Muscle of leg (tissue), 16 donors: ENCODE data around the gene KPNA3. TPM values are rescaled to one million over a fixed set of nuclear protein-coding genes. Genes with fewer than 3 reads are reported as not detected.
A peak's percentile ranks its signal among the peaks of the same experiment; 100 is the strongest.

Experiments
- DNase-seq: peaks from one replicate; pipeline ENCODE4 v3.0.0; 2013
- H3K27ac ChIP-seq: one replicate; pipeline ENCODE4 v1.5.1; 2013; ENCODE audit warnings: mild to moderate bottlenecking, low read length, control low read depth
- H3K27me3 ChIP-seq: one replicate; pipeline ENCODE4 v1.6.1; 2013; ENCODE audit warnings: low read length; ENCODE audit not compliant: control insufficient read depth, insufficient read depth
- H3K36me3 ChIP-seq: one replicate; pipeline ENCODE4 v1.6.1; 2013; ENCODE audit warnings: low read length; ENCODE audit not compliant: control insufficient read depth, insufficient read depth
- H3K4me1 ChIP-seq: one replicate; pipeline ENCODE4 v1.6.1; 2013; ENCODE audit warnings: low read length; ENCODE audit not compliant: control insufficient read depth, insufficient read depth
- H3K4me3 ChIP-seq: one replicate; pipeline ENCODE4 v1.5.1; 2013; ENCODE audit warnings: low read length, control low read depth
- H3K9me3 ChIP-seq: replicated peaks from 2 replicates; pipeline ENCODE4 v1.6.1; 2013; ENCODE audit warnings: low read depth, low read length; ENCODE audit not compliant: control insufficient read depth
- WGBS: methylation state at CpG from one replicate; pipeline ENCODE4 v1.1.5; 2013; ENCODE audit warnings: missing lambda C conversion rate; ENCODE audit not compliant: insufficient coverage; 5-methylcytosine and 5-hydroxymethylcytosine counted together
- long read RNA-seq, 11 donors: transcript quantifications; one replicate each; lab custom pipeline, GENCODE V29; 2026
- polyA plus RNA-seq, 8 donors: library from polyadenylated mRNA; unstranded; fragments of 120-200 nt; gene quantifications; one replicate each; pipeline versions ENCODE4 v1.2.1 to v1.2.3, GENCODE V29; 2013; ENCODE audit warnings: inconsistent platforms in 1 of 8, low replicate concordance in 1 of 8; ENCODE audit not compliant: insufficient read length in 8 of 8, insufficient read depth in 1 of 8
- total RNA-seq: library from RNA; stranded (reverse); fragments of 120-200 nt; gene quantifications from one replicate; pipeline ENCODE4 v1.2.4, GENCODE V29; 2013

Gene KPNA3
- total RNA-seq = 24.0 TPM
- polyA plus RNA-seq = 10 to 100 TPM; 26.3 to 35.8 (median 34.0) TPM
- long read RNA-seq, donor 1, full-length matches to known transcripts = 2 of 2 reads
- long read RNA-seq, donor 1, partial matches to known transcripts = 0 of 2 reads
- long read RNA-seq, donor 1, other reads (novel, unspliced or antisense) = 0 of 2 reads
- long read RNA-seq, donor 2, full-length matches to known transcripts = 2 of 2 reads
- long read RNA-seq, donor 2, partial matches to known transcripts = 0 of 2 reads
- long read RNA-seq, donor 2, other reads (novel, unspliced or antisense) = 0 of 2 reads
- long read RNA-seq, donor 3, full-length matches to known transcripts = 12 of 12 reads
- long read RNA-seq, donor 3, partial matches to known transcripts = 0 of 12 reads
- long read RNA-seq, donor 3, other reads (novel, unspliced or antisense) = 0 of 12 reads
- long read RNA-seq, donor 4, full-length matches to known transcripts = 3 of 8 reads
- long read RNA-seq, donor 4, partial matches to known transcripts = 5 of 8 reads
- long read RNA-seq, donor 4, other reads (novel, unspliced or antisense) = 0 of 8 reads
- long read RNA-seq, donor 5, full-length matches to known transcripts = 6 of 6 reads
- long read RNA-seq, donor 5, partial matches to known transcripts = 0 of 6 reads
- long read RNA-seq, donor 5, other reads (novel, unspliced or antisense) = 0 of 6 reads
- long read RNA-seq, donor 6, full-length matches to known transcripts = 7 of 7 reads
- long read RNA-seq, donor 6, partial matches to known transcripts = 0 of 7 reads
- long read RNA-seq, donor 6, other reads (novel, unspliced or antisense) = 0 of 7 reads
- long read RNA-seq, donor 7, full-length matches to known transcripts = 5 of 5 reads
- long read RNA-seq, donor 7, partial matches to known transcripts = 0 of 5 reads
- long read RNA-seq, donor 7, other reads (novel, unspliced or antisense) = 0 of 5 reads
- long read RNA-seq, donor 8, full-length matches to known transcripts = 3 of 3 reads
- long read RNA-seq, donor 8, partial matches to known transcripts = 0 of 3 reads
- long read RNA-seq, donor 8, other reads (novel, unspliced or antisense) = 0 of 3 reads
- long read RNA-seq, donor 9, full-length matches to known transcripts = 6 of 6 reads
- long read RNA-seq, donor 9, partial matches to known transcripts = 0 of 6 reads
- long read RNA-seq, donor 9, other reads (novel, unspliced or antisense) = 0 of 6 reads
- long read RNA-seq, donor 10, full-length matches to known transcripts = 7 of 7 reads
- long read RNA-seq, donor 10, partial matches to known transcripts = 0 of 7 reads
- long read RNA-seq, donor 10, other reads (novel, unspliced or antisense) = 0 of 7 reads
- long read RNA-seq, donor 11, full-length matches to known transcripts = 10 of 10 reads
- long read RNA-seq, donor 11, partial matches to known transcripts = 0 of 10 reads
- long read RNA-seq, donor 11, other reads (novel, unspliced or antisense) = 0 of 10 reads

DNA sequence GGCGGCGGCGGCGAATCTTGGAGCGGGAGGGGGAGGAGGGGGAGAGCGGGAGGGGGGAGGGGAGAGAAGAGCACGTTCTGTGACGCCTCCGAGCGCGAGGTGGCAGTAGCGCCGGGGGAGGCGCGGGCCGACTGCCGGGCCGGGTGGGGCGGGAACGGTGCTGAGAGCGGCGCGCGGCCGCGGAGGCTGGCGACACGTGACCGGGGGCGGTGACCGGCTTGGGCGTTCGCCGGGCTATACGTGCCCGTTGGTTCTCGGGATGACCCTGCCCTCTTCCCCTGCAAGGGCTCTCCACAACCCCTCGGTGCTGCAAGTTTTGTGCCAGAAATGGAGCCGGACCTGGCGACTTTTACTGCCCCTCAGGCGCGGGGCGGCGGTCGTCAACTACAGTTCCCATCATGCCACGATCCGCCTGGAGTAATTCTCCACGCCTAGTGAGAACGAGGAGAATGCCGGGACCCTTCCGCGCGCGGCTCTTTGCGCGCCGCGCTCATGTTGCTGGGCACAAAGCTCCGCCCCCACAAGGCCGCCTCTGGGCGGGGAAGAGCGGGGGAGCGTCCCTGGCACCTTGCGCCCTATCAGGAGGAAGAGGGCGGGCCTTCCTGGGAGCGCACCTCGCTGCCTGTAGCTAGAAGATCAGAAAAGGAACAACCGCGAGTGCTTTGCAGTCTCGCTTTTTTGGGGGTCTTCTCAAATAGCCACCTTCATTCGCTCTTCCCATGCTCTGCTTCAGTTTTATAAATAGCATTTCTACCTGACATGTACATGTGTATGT, at the start of gene KPNA3:
Gene KPNA3 (minus strand): TSS at position 133 of the 775 bp plus-strand sequence. CDS start 176 bp downstream, outside the sequence.
- Histone ChIP-seq H3K36me3 (no peaks in the 10 kb centered on the region), H3K27me3 (no peaks in the 10 kb centered on the region), H3K4me3 (peak within 1 kb of the TSS; percentile 83), H3K4me1 (peaks cover 4% of the 10 kb centered on the region), H3K27ac (peak within 1 kb of the TSS; percentile 99), H3K9me3 (no peaks in the 10 kb centered on the region)
- WGBS = under 1% methylated on average over 59 of the region's 71 CpGs
- peak; percentile 99 for DNase-seq

- H3K4me3 ChIP-seq = no peak overlapping the region
- H3K36me3 ChIP-seq = no peaks in the 10 kb centered on the region
- H3K27me3 ChIP-seq = no peaks in the 10 kb centered on the region
- WGBS = 100% methylated on average over 1 of the region's 2 CpGs
- no peaks in the 10 kb centered on the region for H3K9me3 ChIP-seq
- DNase-seq = no peak
- no peak overlapping the region for H3K27ac ChIP-seq
- peaks cover 3% of the 10 kb centered on the region for H3K4me1 ChIP-seq
Observed at GRCh38 chr13:49841964-49842363, 49.5 kb upstream of the KPNA3 start.

DNA sequence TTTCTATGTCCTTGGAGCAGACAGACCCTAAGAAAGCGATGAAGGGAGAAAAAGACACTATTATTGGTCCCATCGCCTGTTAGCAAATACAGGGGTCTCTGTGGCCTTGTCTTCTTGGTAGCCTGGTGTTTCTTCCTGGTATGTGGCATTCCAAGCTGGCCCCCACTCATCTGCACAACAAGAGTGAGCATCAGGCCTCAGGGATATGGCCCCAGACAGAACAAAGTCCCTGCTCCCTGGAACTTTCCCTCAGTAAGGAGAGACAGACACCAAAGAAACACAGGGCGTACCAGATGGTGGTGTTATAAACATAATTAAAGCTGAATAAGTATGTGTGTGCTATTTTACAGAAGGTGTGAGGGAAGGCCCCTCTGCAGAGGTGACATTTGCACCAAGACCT, 48.2 kb upstream of the KPNA3 start:
- Histone ChIP-seq H3K36me3 (no peaks in the 10 kb centered on the region), H3K27me3 (no peaks in the 10 kb centered on the region), H3K4me1 (peaks cover 3% of the 10 kb centered on the region), H3K9me3 (no peaks in the 10 kb centered on the region), H3K4me3 (no peak overlapping the region), H3K27ac (no peak overlapping the region)
- 80% methylated on average over 2 of the region's 3 CpGs for WGBS
- no peak for DNase-seq

- Histone ChIP-seq H3K9me3 (no peaks in the 10 kb centered on the region), H3K4me1 (peaks cover 3% of the 10 kb centered on the region), H3K27ac (no peak overlapping the region), H3K27me3 (no peaks in the 10 kb centered on the region), H3K4me3 (no peak overlapping the region), H3K36me3 (no peaks in the 10 kb centered on the region)
- no peak for DNase-seq
- 40% methylated on average over 1 of the region's 4 CpGs for WGBS
Observed at GRCh38 chr13:49840266-49840665, 47.8 kb upstream of the KPNA3 start.

- no peak overlapping the region for H3K27ac ChIP-seq
- no peak for DNase-seq
Observed at GRCh38 chr13:49838989-49839388, 46.5 kb upstream of the KPNA3 start.

DNA sequence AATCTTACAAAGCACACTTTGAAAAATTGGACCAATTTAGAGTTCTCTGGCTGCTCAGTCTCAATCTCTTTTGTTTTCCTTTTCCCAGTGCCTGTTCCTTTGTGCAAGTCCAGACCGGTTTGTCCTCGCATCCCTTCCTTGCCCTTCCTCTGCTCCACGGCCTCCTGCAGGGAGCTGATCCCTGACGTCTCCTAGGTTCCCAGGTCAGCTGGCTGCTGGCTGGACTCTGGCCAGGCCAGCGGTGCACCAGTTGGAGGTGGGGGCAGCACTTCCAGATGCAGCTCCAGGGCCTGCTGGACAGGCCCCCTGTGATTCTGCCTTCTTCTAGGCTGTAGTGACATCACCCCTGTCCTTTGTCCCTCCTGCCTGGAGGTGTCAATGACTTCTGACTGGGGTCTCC, 44.0 kb upstream of the KPNA3 start:
- no peak for DNase-seq
- 46% methylated on average over 5 of the region's 5 CpGs for WGBS
- H3K4me1 ChIP-seq = peaks cover 3% of the 10 kb centered on the region

More at GRCh38 chr13:49838989-49839388, 46.5 kb upstream of the KPNA3 start:
- Histone ChIP-seq H3K27me3 (no peaks in the 10 kb centered on the region), H3K4me1 (peaks cover 3% of the 10 kb centered on the region), H3K36me3 (no peaks in the 10 kb centered on the region), H3K4me3 (no peak overlapping the region), H3K9me3 (no peaks in the 10 kb centered on the region)
- 70% methylated on average over 2 of the region's 4 CpGs for WGBS

GRCh38 chr13:49833402-49833801, 40.9 kb upstream of the KPNA3 start:
- H3K27ac ChIP-seq = no peak overlapping the region
- no peaks in the 10 kb centered on the region for H3K4me1 ChIP-seq
- no peaks in the 10 kb centered on the region for H3K27me3 ChIP-seq
- DNase-seq = no peak
- WGBS = 81% methylated on average over 3 of the region's 5 CpGs
- no peaks in the 10 kb centered on the region for H3K36me3 ChIP-seq
- no peak overlapping the region for H3K4me3 ChIP-seq
- H3K9me3 ChIP-seq = no peaks in the 10 kb centered on the region

More for the DNA sequence above, 44.0 kb upstream of the KPNA3 start:
- H3K27ac ChIP-seq = no peak overlapping the region
- no peaks in the 10 kb centered on the region for H3K27me3 ChIP-seq
- H3K9me3 ChIP-seq = no peaks in the 10 kb centered on the region
- H3K4me3 ChIP-seq = no peak overlapping the region
- no peaks in the 10 kb centered on the region for H3K36me3 ChIP-seq

DNA sequence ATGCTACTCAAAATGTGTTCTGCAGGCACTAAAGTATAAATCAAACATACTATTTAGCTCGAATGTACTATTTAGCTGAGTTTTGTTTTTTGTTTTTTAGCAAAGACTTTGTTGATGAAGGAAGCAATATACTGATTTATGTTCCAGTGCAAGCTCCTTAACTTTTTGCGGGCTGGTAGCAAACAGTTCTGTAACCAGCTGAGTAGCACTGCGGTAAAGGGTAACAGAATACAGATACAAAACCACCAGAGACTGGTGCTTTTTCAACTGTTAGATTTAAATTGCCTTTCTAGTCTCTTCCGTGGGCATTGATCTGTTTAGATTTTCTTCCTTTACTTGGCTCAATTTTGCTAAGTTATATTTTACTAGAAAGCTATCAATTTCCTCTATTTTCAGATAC, 39.0 kb upstream of the KPNA3 start:
- no CpG with 5 or more reads among the region's 4 CpGs for WGBS
- H3K4me1 ChIP-seq = no peaks in the 10 kb centered on the region

DNA sequence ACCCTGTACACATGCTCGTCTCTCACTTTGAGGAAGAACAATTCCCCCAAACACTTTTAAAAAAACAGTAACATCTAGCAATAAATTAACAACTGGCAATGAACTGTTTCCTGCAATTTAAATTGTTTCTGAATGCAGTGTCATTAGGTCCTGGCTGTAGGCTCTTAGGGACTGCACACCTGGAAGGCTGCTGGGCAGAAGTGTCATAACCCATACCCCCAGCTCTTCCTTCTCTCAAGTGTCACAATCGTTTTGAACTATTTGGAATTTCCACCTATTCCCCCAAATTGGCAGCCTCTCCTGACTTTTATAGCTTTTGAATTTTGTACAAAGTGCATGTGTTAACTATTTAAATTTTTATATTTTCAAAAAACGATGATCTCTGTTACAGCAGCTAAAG, 38.2 kb upstream of the KPNA3 start:
- Histone ChIP-seq H3K27ac (no peak overlapping the region), H3K4me3 (no peak overlapping the region), H3K9me3 (no peaks in the 10 kb centered on the region), H3K4me1 (no peaks in the 10 kb centered on the region), H3K27me3 (no peaks in the 10 kb centered on the region), H3K36me3 (no peaks in the 10 kb centered on the region)
- no peak for DNase-seq
- no CpG with 5 or more reads among the region's 3 CpGs for WGBS

More for the DNA sequence above, 39.0 kb upstream of the KPNA3 start:
- H3K9me3 ChIP-seq = no peaks in the 10 kb centered on the region
- DNase-seq = no peak
- H3K27me3 ChIP-seq = no peaks in the 10 kb centered on the region
- H3K27ac ChIP-seq = no peak overlapping the region
- H3K36me3 ChIP-seq = no peaks in the 10 kb centered on the region
- no peak overlapping the region for H3K4me3 ChIP-seq
